Measurements from ENCODE around the gene PRRC1. TPM values are rescaled to one million over a fixed set of nuclear protein-coding genes. Genes with fewer than 3 reads are reported as not detected.

Gene PRRC1
- total RNA-seq = 10 to 100 TPM; 29.7 to 44.1 TPM
- 10 to 100 TPM; 19.6 to 21.4 TPM for polyA plus RNA-seq

- WGBS = under 1% methylated on average over 80 of the region's 80 CpGs
- peak within 1 kb of the TSS; percentile 55 to 89 for H3K27ac ChIP-seq (ENCODE audit: low read depth in 1 of 2, low read length in 2 of 2)
- TF ChIP-seq, protein P1, sequence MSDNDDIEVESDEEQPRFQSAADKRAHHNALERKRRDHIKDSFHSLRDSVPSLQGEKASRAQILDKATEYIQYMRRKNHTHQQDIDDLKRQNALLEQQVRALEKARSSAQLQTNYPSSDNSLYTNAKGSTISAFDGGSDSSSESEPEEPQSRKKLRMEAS (IDR thresholded peaks at IDR 0.05) = no peak
- no peak for TF ChIP-seq RAD21 (IDR thresholded peaks at IDR 0.05)
- TF ChIP-seq SP1 (IDR thresholded peaks at IDR 0.05) = no peak
- TF ChIP-seq YY1 (IDR thresholded peaks at IDR 0.05) = peak; percentile 90
- no peak for TF ChIP-seq ATF3 (IDR thresholded peaks at IDR 0.05)
- peak; percentile 8 for TF ChIP-seq REST (IDR thresholded peaks at IDR 0.05)
- no peak for TF ChIP-seq GABPA (IDR thresholded peaks at IDR 0.05 in 1 of 2, conservative IDR thresholded peaks at IDR 0.05 in 1 of 2)
- TF ChIP-seq CTCF (IDR thresholded peaks at IDR 0.05; ENCODE audit: low read depth, low read length, missing input control) = no peak
- TF ChIP-seq TAF1 (conservative IDR thresholded peaks at IDR 0.05) = peak; percentile 31
- no peak for TF ChIP-seq FOXA1 (IDR thresholded peaks at IDR 0.05)
- peak; percentile 54 to 62 for TF ChIP-seq HNF4A (conservative IDR thresholded peaks at IDR 0.05)
Measured at GRCh38 chr5:127517480-127518318, at the start of gene PRRC1. TSS of gene PRRC1 (plus strand) at chr5:127517640. CDS start at chr5:127523480, 5,840 bp downstream.

DNA sequence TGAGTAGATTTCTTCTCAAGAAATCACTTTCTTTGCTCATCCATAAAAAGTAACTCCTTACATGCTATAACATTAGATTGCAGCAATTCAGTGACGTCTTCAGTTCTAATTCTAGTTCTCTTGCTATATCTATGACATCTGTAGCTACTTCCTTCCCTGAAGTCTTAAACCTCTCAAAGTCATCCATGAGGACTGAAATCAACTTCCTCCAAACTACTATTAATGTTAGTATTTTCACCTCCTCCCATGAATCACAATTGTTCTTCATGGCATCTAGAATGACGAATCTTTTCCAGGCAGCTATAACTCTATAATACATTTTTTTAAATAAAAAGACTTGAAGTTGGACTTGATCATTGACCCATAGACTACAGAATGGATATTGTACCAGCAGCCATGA, 46.2 kb upstream of the PRRC1 start:
- 68% methylated on average over 2 of the region's 2 CpGs for WGBS
- Histone ChIP-seq H3K4me3 (ENCODE audit: low read depth in 1 of 3, low read length in 3 of 3) (no peak overlapping the region), H3K9me3 (ENCODE audit: control insufficient read depth in 4 of 4, low read length in 3 of 4) (no peaks in the 10 kb centered on the region), H3K9ac (ENCODE audit: low read depth in 1 of 2, low read length in 2 of 2) (no peak overlapping the region), H3K27me3 (ENCODE audit: control insufficient read depth in 4 of 4, insufficient read depth in 4 of 4, low read length in 3 of 4) (no peaks in the 10 kb centered on the region), H3K36me3 (ENCODE audit: control insufficient read depth in 4 of 4, insufficient read depth in 3 of 4, low read depth in 1 of 4, low read length in 3 of 4) (no peaks in the 10 kb centered on the region), H3K27ac (ENCODE audit: low read depth in 1 of 2, low read length in 2 of 2) (no peak overlapping the region), H3K4me1 (ENCODE audit: control insufficient read depth in 4 of 4, insufficient read depth in 4 of 4, low read length in 3 of 4) (no peaks in the 10 kb centered on the region)
- DNase-seq (ENCODE audit: low spot score) = no peak
- TF ChIP-seq YY1 (IDR thresholded peaks at IDR 0.05) (no peak), EGR1 (IDR thresholded peaks at IDR 0.05; ENCODE audit: low read depth in 2 of 2) (no peak), HNF4A (conservative IDR thresholded peaks at IDR 0.05) (no peak), ATF3 (IDR thresholded peaks at IDR 0.05) (no peak), SP1 (IDR thresholded peaks at IDR 0.05) (no peak), GABPA (IDR thresholded peaks at IDR 0.05 in 1 of 2, conservative IDR thresholded peaks at IDR 0.05 in 1 of 2) (no peak), FOXA1 (IDR thresholded peaks at IDR 0.05) (no peak), FOXA2 (IDR thresholded peaks at IDR 0.05) (no peak), RXRA (IDR thresholded peaks at IDR 0.05) (no peak)

More at GRCh38 chr5:127517480-127518318, at the start of gene PRRC1:
- DNase-seq (ENCODE audit: low spot score) = peak; percentile 88
- Histone ChIP-seq H3K9ac (ENCODE audit: low read depth in 1 of 2, low read length in 2 of 2) (peak within 1 kb of the TSS; percentile 75 to 78), H3K36me3 (ENCODE audit: control insufficient read depth in 4 of 4, insufficient read depth in 3 of 4, low read depth in 1 of 4, low read length in 3 of 4) (peaks cover 0 to 2% (median 0%) of the 10 kb centered on the region in 4 donors), H3K27me3 (ENCODE audit: control insufficient read depth in 4 of 4, insufficient read depth in 4 of 4, low read length in 3 of 4) (no peaks in the 10 kb centered on the region), H3K9me3 (ENCODE audit: control insufficient read depth in 4 of 4, low read length in 3 of 4) (peaks cover 0 to 2% (median 0%) of the 10 kb centered on the region in 4 donors), H3K4me1 (ENCODE audit: control insufficient read depth in 4 of 4, insufficient read depth in 4 of 4, low read length in 3 of 4) (peaks cover 0 to 18% (median 7%) of the 10 kb centered on the region in 4 donors), H3K4me3 (ENCODE audit: low read depth in 1 of 3, low read length in 3 of 3) (peak within 1 kb of the TSS; percentile 74 to 95 (median 95))

All from liver (tissue), 9 donors.